HuH-7.5 (cell line): ENCODE measurements around the gene ECT2L.

Experiments used
- DNase-seq: peaks from one replicate; pipeline ENCODE4 v3.0.0; 2011; ENCODE audit warnings: low spot score

ECT2L gene

GRCh38 chr6:138803861-138804260 is 8.0 kb downstream of the ECT2L start:
- DNase-seq = no peak

GRCh38 chr6:138805016-138805765 is 9.3 kb downstream of the ECT2L start:
- DNase-seq = no peak

- DNase-seq = no peak
Measured at GRCh38 chr6:138806889-138807288, 11.0 kb downstream of the ECT2L start.

- DNase-seq = no peak
Measured at GRCh38 chr6:138809677-138810076, 13.8 kb downstream of the ECT2L start.

GRCh38 chr6:138811866-138812265 is 16.0 kb downstream of the ECT2L start:
- no peak for DNase-seq

GRCh38 chr6:138814179-138814834 is 18.4 kb downstream of the ECT2L start:
- DNase-seq = no peak

- no peak for DNase-seq
Measured at GRCh38 chr6:138815221-138815620, 19.3 kb downstream of the ECT2L start.

- DNase-seq = no peak
Measured at GRCh38 chr6:138815797-138816528, 20.1 kb downstream of the ECT2L start.

- DNase-seq = no peak
Measured at GRCh38 chr6:138817799-138818198, 21.9 kb downstream of the ECT2L start.

GRCh38 chr6:138818496-138819194 is 22.8 kb downstream of the ECT2L start:
- no peak for DNase-seq

- DNase-seq = no peak
Measured at GRCh38 chr6:138821519-138821918, 25.6 kb downstream of the ECT2L start.

GRCh38 chr6:138824482-138825144 is 28.7 kb downstream of the ECT2L start:
- no peak for DNase-seq

- DNase-seq = no peak
Measured at GRCh38 chr6:138830248-138830647, 34.4 kb downstream of the ECT2L start.

GRCh38 chr6:138832182-138832581 is 36.3 kb downstream of the ECT2L start:
- DNase-seq = no peak

- no peak for DNase-seq
Measured at GRCh38 chr6:138833816-138834539, 38.1 kb downstream of the ECT2L start.

- DNase-seq = no peak
Measured at GRCh38 chr6:138837246-138837645, 41.4 kb downstream of the ECT2L start.

- no peak for DNase-seq
Measured at GRCh38 chr6:138844192-138844591, 48.3 kb downstream of the ECT2L start.

- DNase-seq = no peak
Measured at GRCh38 chr6:138847884-138848283, 52.0 kb downstream of the ECT2L start.

GRCh38 chr6:138848461-138848860 is 52.6 kb downstream of the ECT2L start:
- DNase-seq = no peak

- no peak for DNase-seq
Measured at GRCh38 chr6:138849791-138850190, 53.9 kb downstream of the ECT2L start.

- no peak for DNase-seq
Measured at GRCh38 chr6:138856654-138857053, 60.8 kb downstream of the ECT2L start.
